ENCODE results near the gene ECEL1.

- TF ChIP-seq, protein P1, sequence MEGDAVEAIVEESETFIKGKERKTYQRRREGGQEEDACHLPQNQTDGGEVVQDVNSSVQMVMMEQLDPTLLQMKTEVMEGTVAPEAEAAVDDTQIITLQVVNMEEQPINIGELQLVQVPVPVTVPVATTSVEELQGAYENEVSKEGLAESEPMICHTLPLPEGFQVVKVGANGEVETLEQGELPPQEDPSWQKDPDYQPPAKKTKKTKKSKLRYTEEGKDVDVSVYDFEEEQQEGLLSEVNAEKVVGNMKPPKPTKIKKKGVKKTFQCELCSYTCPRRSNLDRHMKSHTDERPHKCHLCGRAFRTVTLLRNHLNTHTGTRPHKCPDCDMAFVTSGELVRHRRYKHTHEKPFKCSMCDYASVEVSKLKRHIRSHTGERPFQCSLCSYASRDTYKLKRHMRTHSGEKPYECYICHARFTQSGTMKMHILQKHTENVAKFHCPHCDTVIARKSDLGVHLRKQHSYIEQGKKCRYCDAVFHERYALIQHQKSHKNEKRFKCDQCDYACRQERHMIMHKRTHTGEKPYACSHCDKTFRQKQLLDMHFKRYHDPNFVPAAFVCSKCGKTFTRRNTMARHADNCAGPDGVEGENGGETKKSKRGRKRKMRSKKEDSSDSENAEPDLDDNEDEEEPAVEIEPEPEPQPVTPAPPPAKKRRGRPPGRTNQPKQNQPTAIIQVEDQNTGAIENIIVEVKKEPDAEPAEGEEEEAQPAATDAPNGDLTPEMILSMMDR (conservative IDR thresholded peaks at IDR 0.05), result no peak
- TF ChIP-seq EZH2 (IDR thresholded peaks at IDR 0.05; ENCODE audit: low read depth), result no peak
These were observed 37.6 kb upstream of the ECEL1 start for GRCh38 chr2:232525199-232525598.

Measured in PC-9 (cell line).